Measurements from ENCODE around the gene TM9SF4.

TM9SF4 gene

GRCh38 chr20:32190616-32191415 is 81.3 kb downstream of the TM9SF4 start:
- TF ChIP-seq EP300 (IDR thresholded peaks at IDR 0.05; ENCODE audit: borderline replicate concordance) (no peak), FOXM1 (IDR thresholded peaks at IDR 0.05; ENCODE audit: borderline replicate concordance, low read depth) (no peak), NFIC (IDR thresholded peaks at IDR 0.05) (no peak), EGR1 (IDR thresholded peaks at IDR 0.05) (no peak), CEBPB (IDR thresholded peaks at IDR 0.05) (no peak), YY1 (IDR thresholded peaks at IDR 0.05; ENCODE audit: low read depth) (no peak), ZBTB7A (IDR thresholded peaks at IDR 0.05; ENCODE audit: low read depth) (no peak), TCF12 (IDR thresholded peaks at IDR 0.05; ENCODE audit: low read depth) (no peak), CREB1 (IDR thresholded peaks at IDR 0.05; ENCODE audit: low read depth) (no peak), RAD21 (IDR thresholded peaks at IDR 0.05; ENCODE audit: low read depth) (no peak), TAF1 (IDR thresholded peaks at IDR 0.05; ENCODE audit: low read depth) (no peak), TEAD4 (IDR thresholded peaks at IDR 0.05) (no peak)
- TF ChIP-seq, protein P1, sequence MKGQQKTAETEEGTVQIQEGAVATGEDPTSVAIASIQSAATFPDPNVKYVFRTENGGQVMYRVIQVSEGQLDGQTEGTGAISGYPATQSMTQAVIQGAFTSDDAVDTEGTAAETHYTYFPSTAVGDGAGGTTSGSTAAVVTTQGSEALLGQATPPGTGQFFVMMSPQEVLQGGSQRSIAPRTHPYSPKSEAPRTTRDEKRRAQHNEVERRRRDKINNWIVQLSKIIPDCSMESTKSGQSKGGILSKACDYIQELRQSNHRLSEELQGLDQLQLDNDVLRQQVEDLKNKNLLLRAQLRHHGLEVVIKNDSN (IDR thresholded peaks at IDR 0.05), result no peak
- TF ChIP-seq, protein P2, sequence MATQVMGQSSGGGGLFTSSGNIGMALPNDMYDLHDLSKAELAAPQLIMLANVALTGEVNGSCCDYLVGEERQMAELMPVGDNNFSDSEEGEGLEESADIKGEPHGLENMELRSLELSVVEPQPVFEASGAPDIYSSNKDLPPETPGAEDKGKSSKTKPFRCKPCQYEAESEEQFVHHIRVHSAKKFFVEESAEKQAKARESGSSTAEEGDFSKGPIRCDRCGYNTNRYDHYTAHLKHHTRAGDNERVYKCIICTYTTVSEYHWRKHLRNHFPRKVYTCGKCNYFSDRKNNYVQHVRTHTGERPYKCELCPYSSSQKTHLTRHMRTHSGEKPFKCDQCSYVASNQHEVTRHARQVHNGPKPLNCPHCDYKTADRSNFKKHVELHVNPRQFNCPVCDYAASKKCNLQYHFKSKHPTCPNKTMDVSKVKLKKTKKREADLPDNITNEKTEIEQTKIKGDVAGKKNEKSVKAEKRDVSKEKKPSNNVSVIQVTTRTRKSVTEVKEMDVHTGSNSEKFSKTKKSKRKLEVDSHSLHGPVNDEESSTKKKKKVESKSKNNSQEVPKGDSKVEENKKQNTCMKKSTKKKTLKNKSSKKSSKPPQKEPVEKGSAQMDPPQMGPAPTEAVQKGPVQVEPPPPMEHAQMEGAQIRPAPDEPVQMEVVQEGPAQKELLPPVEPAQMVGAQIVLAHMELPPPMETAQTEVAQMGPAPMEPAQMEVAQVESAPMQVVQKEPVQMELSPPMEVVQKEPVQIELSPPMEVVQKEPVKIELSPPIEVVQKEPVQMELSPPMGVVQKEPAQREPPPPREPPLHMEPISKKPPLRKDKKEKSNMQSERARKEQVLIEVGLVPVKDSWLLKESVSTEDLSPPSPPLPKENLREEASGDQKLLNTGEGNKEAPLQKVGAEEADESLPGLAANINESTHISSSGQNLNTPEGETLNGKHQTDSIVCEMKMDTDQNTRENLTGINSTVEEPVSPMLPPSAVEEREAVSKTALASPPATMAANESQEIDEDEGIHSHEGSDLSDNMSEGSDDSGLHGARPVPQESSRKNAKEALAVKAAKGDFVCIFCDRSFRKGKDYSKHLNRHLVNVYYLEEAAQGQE (IDR thresholded peaks at IDR 0.05; ENCODE audit: low read depth), result no peak
- TF ChIP-seq, protein P3, sequence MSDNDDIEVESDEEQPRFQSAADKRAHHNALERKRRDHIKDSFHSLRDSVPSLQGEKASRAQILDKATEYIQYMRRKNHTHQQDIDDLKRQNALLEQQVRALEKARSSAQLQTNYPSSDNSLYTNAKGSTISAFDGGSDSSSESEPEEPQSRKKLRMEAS (IDR thresholded peaks at IDR 0.05), result no peak

- TF ChIP-seq TEAD4 (IDR thresholded peaks at IDR 0.05) (no peak), EP300 (IDR thresholded peaks at IDR 0.05; ENCODE audit: borderline replicate concordance) (no peak), FOXM1 (IDR thresholded peaks at IDR 0.05; ENCODE audit: borderline replicate concordance, low read depth) (no peak), NFIC (IDR thresholded peaks at IDR 0.05) (no peak), CREB1 (IDR thresholded peaks at IDR 0.05; ENCODE audit: low read depth) (no peak), EGR1 (IDR thresholded peaks at IDR 0.05) (no peak), CEBPB (IDR thresholded peaks at IDR 0.05) (no peak)
- TF ChIP-seq, protein P1 (IDR thresholded peaks at IDR 0.05), result no peak
Observed at GRCh38 chr20:32191422-32191821, 81.9 kb downstream of the TM9SF4 start.

DNA sequence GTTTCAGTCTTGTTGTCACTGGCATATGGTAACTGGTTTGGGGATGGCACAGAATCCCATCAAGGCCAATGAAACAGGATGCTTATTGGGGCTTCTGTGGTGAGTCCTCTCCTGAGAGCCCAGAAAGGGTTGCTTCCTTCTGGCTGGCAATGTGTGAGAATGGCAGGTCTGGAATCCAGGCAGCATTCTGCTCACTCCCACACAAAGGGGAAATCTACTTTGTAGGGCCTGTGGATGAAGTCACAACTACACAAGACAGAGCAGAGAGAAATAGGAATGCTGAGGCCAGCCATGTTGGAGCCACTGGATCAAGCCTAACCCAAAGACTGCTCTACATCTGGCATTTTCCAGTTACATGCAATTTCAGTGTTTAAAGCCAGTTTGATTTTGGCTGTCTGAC is 82.4 kb downstream of the TM9SF4 start:
- TF ChIP-seq, protein P2 (IDR thresholded peaks at IDR 0.05; ENCODE audit: low read depth), result no peak
- TF ChIP-seq RAD21 (IDR thresholded peaks at IDR 0.05; ENCODE audit: low read depth) (no peak), EGR1 (IDR thresholded peaks at IDR 0.05) (no peak), EP300 (IDR thresholded peaks at IDR 0.05; ENCODE audit: borderline replicate concordance) (no peak), TCF12 (IDR thresholded peaks at IDR 0.05; ENCODE audit: low read depth) (no peak), CEBPB (IDR thresholded peaks at IDR 0.05) (no peak), CREB1 (IDR thresholded peaks at IDR 0.05; ENCODE audit: low read depth) (no peak), TEAD4 (IDR thresholded peaks at IDR 0.05) (no peak), FOXM1 (IDR thresholded peaks at IDR 0.05; ENCODE audit: borderline replicate concordance, low read depth) (no peak), TAF1 (IDR thresholded peaks at IDR 0.05; ENCODE audit: low read depth) (no peak), ZBTB7A (IDR thresholded peaks at IDR 0.05; ENCODE audit: low read depth) (no peak), NFIC (IDR thresholded peaks at IDR 0.05) (no peak), YY1 (IDR thresholded peaks at IDR 0.05; ENCODE audit: low read depth) (no peak)
- TF ChIP-seq, protein P1 (IDR thresholded peaks at IDR 0.05), result no peak
- TF ChIP-seq, protein P3 (IDR thresholded peaks at IDR 0.05), result no peak

- TF ChIP-seq FOXM1 (IDR thresholded peaks at IDR 0.05; ENCODE audit: borderline replicate concordance, low read depth) (no peak), ZBTB7A (IDR thresholded peaks at IDR 0.05; ENCODE audit: low read depth) (no peak), NFIC (IDR thresholded peaks at IDR 0.05) (no peak), TAF1 (IDR thresholded peaks at IDR 0.05; ENCODE audit: low read depth) (no peak), CREB1 (IDR thresholded peaks at IDR 0.05; ENCODE audit: low read depth) (no peak), CEBPB (IDR thresholded peaks at IDR 0.05) (no peak), TEAD4 (IDR thresholded peaks at IDR 0.05) (no peak), YY1 (IDR thresholded peaks at IDR 0.05; ENCODE audit: low read depth) (no peak), RAD21 (IDR thresholded peaks at IDR 0.05; ENCODE audit: low read depth) (no peak), EP300 (IDR thresholded peaks at IDR 0.05; ENCODE audit: borderline replicate concordance) (no peak), TCF12 (IDR thresholded peaks at IDR 0.05; ENCODE audit: low read depth) (no peak), EGR1 (IDR thresholded peaks at IDR 0.05) (no peak)
- TF ChIP-seq, protein P3 (IDR thresholded peaks at IDR 0.05), result no peak
- TF ChIP-seq, protein P2 (IDR thresholded peaks at IDR 0.05; ENCODE audit: low read depth), result no peak
- TF ChIP-seq, protein P1 (IDR thresholded peaks at IDR 0.05), result no peak
Observed at GRCh38 chr20:32192698-32193097, 83.2 kb downstream of the TM9SF4 start.

Measured in Ishikawa (cell line).